Measurements from ENCODE around the gene BTRC. TPM values are rescaled to one million over a fixed set of nuclear protein-coding genes. Genes with fewer than 3 reads are reported as not detected.
"Not testable (repeated sequence)": the region's sequence is repeated elsewhere in the genome, so short reads cannot be mapped to it uniquely, and the experiment has no call there.

The BTRC gene
- total RNA-seq, 1 donor from 2014 or later = 28.6 TPM

- Mint-ChIP-seq H3K4me3 (ENCODE audit: unreplicated experiment) (peak overlapping the region; percentile 98), H3K4me1 (ENCODE audit: low read depth) (peaks cover 28% of the 10 kb centered on the region), H3K9me3 (ENCODE audit: low read depth) (no peaks in the 10 kb centered on the region), H3K27me3 (ENCODE audit: low read depth) (peaks cover 6% of the 10 kb centered on the region), H3K36me3 (ENCODE audit: low read depth) (no peaks in the 10 kb centered on the region), H3K27ac (ENCODE audit: unreplicated experiment) (peak overlapping the region; percentile 99)
- DNase-seq (ENCODE audit: low spot score) = peak; percentile 88
- TF ChIP-seq CTCF (IDR thresholded peaks at IDR 0.05) = peak; percentile 51
These were observed 535 bp downstream of the BTRC start for GRCh38 chr10:101354328-101355071.

GRCh38 chr10:101355072-101355706, 1.2 kb downstream of the BTRC start:
- no peak for DNase-seq (ENCODE audit: low spot score)
- Mint-ChIP-seq H3K36me3 (ENCODE audit: low read depth) (no peaks in the 10 kb centered on the region), H3K9me3 (ENCODE audit: low read depth) (no peaks in the 10 kb centered on the region), H3K27ac (ENCODE audit: unreplicated experiment) (peak overlapping the region; percentile 99), H3K4me1 (ENCODE audit: low read depth) (peaks cover 28% of the 10 kb centered on the region), H3K4me3 (ENCODE audit: unreplicated experiment) (peak overlapping the region; percentile 98), H3K27me3 (ENCODE audit: low read depth) (peaks cover 5% of the 10 kb centered on the region)
- TF ChIP-seq CTCF (IDR thresholded peaks at IDR 0.05) = no peak

GRCh38 chr10:101356132-101356531, 2.2 kb downstream of the BTRC start:
- no peaks in the 10 kb centered on the region for H3K9me3 Mint-ChIP-seq (ENCODE audit: low read depth)
- no peak overlapping the region for H3K27ac Mint-ChIP-seq (ENCODE audit: unreplicated experiment)
- DNase-seq (ENCODE audit: low spot score) = no peak
- TF ChIP-seq CTCF (IDR thresholded peaks at IDR 0.05) = no peak
- no peaks in the 10 kb centered on the region for H3K36me3 Mint-ChIP-seq (ENCODE audit: low read depth)
- H3K27me3 Mint-ChIP-seq (ENCODE audit: low read depth) = no peaks in the 10 kb centered on the region
- H3K4me1 Mint-ChIP-seq (ENCODE audit: low read depth) = peaks cover 28% of the 10 kb centered on the region
- no peak overlapping the region for H3K4me3 Mint-ChIP-seq (ENCODE audit: unreplicated experiment)

- no peak for DNase-seq (ENCODE audit: low spot score)
- Mint-ChIP-seq H3K27me3 (ENCODE audit: low read depth) (no peaks in the 10 kb centered on the region), H3K4me1 (ENCODE audit: low read depth) (peaks cover 32% of the 10 kb centered on the region), H3K27ac (ENCODE audit: unreplicated experiment) (no peak overlapping the region), H3K4me3 (ENCODE audit: unreplicated experiment) (no peak overlapping the region), H3K36me3 (ENCODE audit: low read depth) (no peaks in the 10 kb centered on the region), H3K9me3 (ENCODE audit: low read depth) (no peaks in the 10 kb centered on the region)
- no peak for TF ChIP-seq CTCF (IDR thresholded peaks at IDR 0.05)
These were observed 4.0 kb downstream of the BTRC start for GRCh38 chr10:101357958-101358357.

GRCh38 chr10:101358706-101359300, 4.8 kb downstream of the BTRC start:
- Mint-ChIP-seq H3K4me1 (ENCODE audit: low read depth) (peaks cover 29% of the 10 kb centered on the region), H3K27ac (ENCODE audit: unreplicated experiment) (peak overlapping the region; percentile 57), H3K27me3 (ENCODE audit: low read depth) (no peaks in the 10 kb centered on the region), H3K4me3 (ENCODE audit: unreplicated experiment) (no peak overlapping the region), H3K9me3 (ENCODE audit: low read depth) (no peaks in the 10 kb centered on the region), H3K36me3 (ENCODE audit: low read depth) (no peaks in the 10 kb centered on the region)
- no peak for DNase-seq (ENCODE audit: low spot score)
- TF ChIP-seq CTCF (IDR thresholded peaks at IDR 0.05) = no peak

- DNase-seq (ENCODE audit: low spot score); H3K27me3 Mint-ChIP-seq (ENCODE audit: low read depth); H3K36me3 Mint-ChIP-seq (ENCODE audit: low read depth); H3K4me3 Mint-ChIP-seq (ENCODE audit: unreplicated experiment); H3K9me3 Mint-ChIP-seq (ENCODE audit: low read depth); H3K27ac Mint-ChIP-seq (ENCODE audit: unreplicated experiment): not testable (repeated sequence)
- peaks cover 29% of the 10 kb centered on the region for H3K4me1 Mint-ChIP-seq (ENCODE audit: low read depth)
These were observed 6.1 kb downstream of the BTRC start for GRCh38 chr10:101360090-101360489.

- H3K27me3 Mint-ChIP-seq (ENCODE audit: low read depth); DNase-seq (ENCODE audit: low spot score); H3K27ac Mint-ChIP-seq (ENCODE audit: unreplicated experiment); H3K4me3 Mint-ChIP-seq (ENCODE audit: unreplicated experiment); H3K36me3 Mint-ChIP-seq (ENCODE audit: low read depth); H3K9me3 Mint-ChIP-seq (ENCODE audit: low read depth): not testable (repeated sequence)
- peaks cover 23% of the 10 kb centered on the region for H3K4me1 Mint-ChIP-seq (ENCODE audit: low read depth)
These were observed 6.9 kb downstream of the BTRC start for GRCh38 chr10:101360841-101361240.

All from chondrocyte (in vitro differentiated cells).